Common myeloid progenitor, CD34-positive (primary cell): ENCODE measurements around the gene ATP11A.

Experiments
- CTCF ChIA-PET: fragments of 350-600 bp; sonication (Branson Sonifier 250); formaldehyde crosslinking; loops from one replicate; lab custom pipeline; 2021; ENCODE audit warnings: antibody characterized with exemption; lab: Charles Lee
- POLR2A ChIA-PET: fragments of 350-600 bp; sonication (Branson Sonifier 250); formaldehyde crosslinking; loops from one replicate; lab custom pipeline; 2021; ENCODE audit warnings: antibody characterized with exemption; lab: Charles Lee
- DNase-seq, 3 donors: peaks; one replicate each; pipeline versions ENCODE4 v3.0.0 to v3.0.0-alpha.2; 2013
- H3K27ac ChIP-seq, 2 experiments: 1 replicate in 1 of 2; 2 replicates in 1 of 2; pipeline ENCODE4 v1.7.0; 2013; ENCODE audit warnings: inconsistent platforms in 2 of 2, low read length in 2 of 2, mild to moderate bottlenecking in 2 of 2, low read depth in 1 of 2, moderate library complexity in 1 of 2; ENCODE audit not compliant: severe bottlenecking in 2 of 2, insufficient read depth in 1 of 2, poor library complexity in 1 of 2
- H3K27me3 ChIP-seq, 5 experiments: replicated peaks in 2 of 5; 1 replicate in 3 of 5; 2 replicates in 2 of 5; pipeline versions ENCODE4 v1.6.1 to v1.7.0; 2013; ENCODE audit warnings: low read length in 4 of 5, mild to moderate bottlenecking in 2 of 5, moderate library complexity in 2 of 5, inconsistent platforms in 1 of 5; ENCODE audit not compliant: insufficient read depth in 5 of 5, control insufficient read depth in 4 of 5
- H3K36me3 ChIP-seq, 4 experiments: 1 replicate in 2 of 4; 2 replicates in 2 of 4; pipeline versions ENCODE4 v1.6.1 to v1.7.0; 2013; ENCODE audit warnings: low read length in 3 of 4, control low read depth in 1 of 4, mild to moderate bottlenecking in 1 of 4; ENCODE audit not compliant: control insufficient read depth in 4 of 4, insufficient read depth in 4 of 4
- H3K4me1 ChIP-seq, 4 experiments: 1 replicate in 3 of 4; 2 replicates in 1 of 4; pipeline versions ENCODE4 v1.6.1 to v1.7.1; 2013; ENCODE audit warnings: low read length in 3 of 4, mild to moderate bottlenecking in 3 of 4, control low read depth in 1 of 4, inconsistent platforms in 1 of 4, moderate library complexity in 1 of 4; ENCODE audit not compliant: control insufficient read depth in 4 of 4, insufficient read depth in 4 of 4; ENCODE audit errors: control extremely low read depth in 1 of 4
- H3K4me3 ChIP-seq, 7 experiments: 1 replicate in 4 of 7; 2 replicates in 3 of 7; pipeline versions ENCODE4 v1.5.1 to v1.7.0; 2013; ENCODE audit warnings: mild to moderate bottlenecking in 7 of 7, low read length in 6 of 7, moderate library complexity in 6 of 7, inconsistent platforms in 2 of 7, low read depth in 2 of 7, control low read depth in 1 of 7; ENCODE audit not compliant: insufficient read depth in 4 of 7, control insufficient read depth in 1 of 7; ENCODE audit errors: extremely low read depth in 1 of 7
- H3K9me3 ChIP-seq, 5 experiments: 1 replicate in 4 of 5; 2 replicates in 1 of 5; pipeline versions ENCODE4 v1.6.1 to v1.7.1; 2013; ENCODE audit warnings: low read length in 4 of 5, mild to moderate bottlenecking in 2 of 5, inconsistent platforms in 1 of 5, low read depth in 1 of 5, moderate library complexity in 1 of 5; ENCODE audit not compliant: control insufficient read depth in 4 of 5, insufficient read depth in 2 of 5; ENCODE audit errors: control extremely low read depth in 1 of 5
- WGBS: methylation state at CpG from one replicate; pipeline ENCODE4 v1.1.5; 2013; ENCODE audit not compliant: insufficient coverage; 5-methylcytosine and 5-hydroxymethylcytosine counted together

The ATP11A gene

DNA sequence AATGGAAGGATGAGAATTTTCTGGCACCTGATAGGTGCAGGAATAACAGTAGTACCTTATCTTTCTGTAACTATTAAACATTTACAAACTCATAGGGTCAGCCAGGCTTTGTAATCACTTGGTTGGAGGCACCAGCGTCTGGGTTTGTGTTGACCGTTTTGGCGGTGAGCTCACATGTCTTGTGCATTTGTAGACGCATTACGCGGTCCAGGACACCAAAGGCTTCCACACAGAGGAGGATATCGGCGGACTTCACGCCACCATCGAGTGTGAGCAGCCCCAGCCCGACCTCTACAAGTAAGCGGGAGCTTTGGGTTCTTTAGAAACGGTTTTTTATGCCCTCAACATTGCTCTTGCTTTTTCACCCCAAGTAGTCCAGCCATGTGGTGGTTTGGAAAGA lies 129.3 kb downstream of the ATP11A start:
- no peaks in the 10 kb centered on the region for H3K27me3 ChIP-seq
- no peak for DNase-seq
- H3K4me3 ChIP-seq, result no peak overlapping the region
- peaks cover 6 to 73% (median 25%) of the 10 kb centered on the region in 4 experiments for H3K36me3 ChIP-seq
- H3K27ac ChIP-seq, result no peak overlapping the region
- 99% methylated on average over 6 of the region's 13 CpGs for WGBS
- ChIA-PET CTCF (no interaction called here), POLR2A (no interaction called here)
- H3K4me1 ChIP-seq, result no peaks in the 10 kb centered on the region
- peaks cover 0 to 14% (median 8%) of the 10 kb centered on the region in 5 experiments for H3K9me3 ChIP-seq

DNA sequence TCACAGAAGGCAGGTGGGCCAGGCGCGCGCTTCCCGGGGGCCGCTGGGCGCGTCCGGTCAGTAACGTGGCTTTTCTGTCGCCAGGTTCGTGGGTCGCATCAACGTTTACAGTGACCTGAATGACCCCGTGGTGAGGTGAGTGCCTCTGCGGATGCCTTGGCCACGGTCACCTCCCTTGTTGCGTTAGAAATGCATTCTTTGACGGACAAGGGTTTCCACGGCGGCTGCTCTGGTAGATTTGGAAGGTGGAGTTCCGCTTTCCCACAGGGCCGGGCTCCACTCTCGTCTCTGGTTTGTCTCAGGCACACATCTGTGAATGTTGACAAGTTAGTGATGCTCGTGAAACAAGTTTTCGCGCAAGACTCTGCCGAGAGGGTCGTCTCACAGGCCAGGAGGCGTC lies 130.0 kb downstream of the ATP11A start:
- DNase-seq, result no peak
- POLR2A ChIA-PET, result no interaction called here
- Histone ChIP-seq H3K4me3 (no peak overlapping the region), H3K9me3 (peaks cover 0 to 14% (median 8%) of the 10 kb centered on the region in 5 experiments), H3K27me3 (no peaks in the 10 kb centered on the region), H3K36me3 (peaks cover 6 to 79% (median 25%) of the 10 kb centered on the region in 4 experiments), H3K27ac (no peak overlapping the region), H3K4me1 (no peaks in the 10 kb centered on the region)
- CTCF ChIA-PET, result no interaction called here
- 99% methylated on average over 28 of the region's 29 CpGs for WGBS

DNA sequence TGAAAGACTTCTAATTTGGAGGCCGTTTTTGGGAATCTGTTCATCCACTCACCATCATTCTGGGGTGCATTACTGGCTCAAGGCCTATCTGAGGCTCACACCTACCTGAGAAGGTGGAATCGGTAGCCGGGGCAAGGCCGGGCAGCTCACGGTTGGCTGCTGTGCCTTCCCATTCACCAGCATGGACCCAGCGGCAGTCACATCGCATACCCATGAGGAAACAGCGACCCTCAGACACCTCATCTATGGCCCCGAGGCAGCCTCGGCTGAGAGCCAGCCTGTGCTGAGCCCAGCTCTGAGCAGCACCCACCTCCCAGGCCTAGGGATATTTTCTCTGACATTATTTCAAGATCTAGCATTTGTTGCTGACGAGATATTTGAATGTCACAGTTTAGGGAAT lies 130.5 kb downstream of the ATP11A start:
- H3K36me3 ChIP-seq, result peaks cover 6 to 79% (median 26%) of the 10 kb centered on the region in 4 experiments

DNA sequence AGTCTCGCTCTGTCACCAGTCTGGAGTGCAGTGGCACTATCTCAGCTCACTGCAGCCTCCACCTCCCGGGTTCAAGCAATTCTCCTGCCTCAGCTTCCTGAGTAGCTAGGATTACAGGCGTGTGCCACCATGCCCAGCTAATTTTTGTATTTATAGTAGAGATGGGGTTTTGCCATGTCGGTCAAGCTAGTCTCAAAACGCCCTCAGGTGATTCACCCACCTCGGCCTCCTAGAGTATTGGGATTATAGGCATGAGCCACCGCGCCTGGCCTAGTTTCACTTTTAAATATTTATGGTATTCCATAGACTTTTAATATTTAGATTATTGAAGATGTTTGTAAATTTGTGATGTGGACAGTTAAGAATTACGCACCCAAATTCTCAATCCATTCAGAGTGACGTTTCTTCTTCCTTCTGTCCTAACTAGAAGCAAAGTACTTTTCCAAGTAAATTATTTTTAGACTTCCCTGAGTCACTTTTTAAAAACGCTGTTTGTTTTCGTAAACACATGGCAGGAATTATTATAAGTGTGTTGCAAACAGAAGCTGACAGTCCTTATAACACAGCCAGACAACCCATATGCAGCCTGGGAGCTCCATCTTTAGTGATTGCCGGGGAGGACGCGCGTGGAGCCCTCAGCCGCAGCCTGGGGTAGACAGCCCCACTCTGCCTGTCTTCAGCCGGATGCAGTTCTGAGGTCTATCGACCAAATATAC lies 131.7 kb downstream of the ATP11A start:
- peaks cover 5 to 76% (median 21%) of the 10 kb centered on the region in 4 experiments for H3K36me3 ChIP-seq
- 96% methylated on average over 7 of the region's 19 CpGs for WGBS

More for the DNA sequence above, 130.5 kb downstream of the ATP11A start:
- no peak overlapping the region for H3K27ac ChIP-seq
- ChIA-PET CTCF (no interaction called here), POLR2A (no interaction called here)
- H3K27me3 ChIP-seq, result no peaks in the 10 kb centered on the region
- peaks cover 0 to 14% (median 8%) of the 10 kb centered on the region in 5 experiments for H3K9me3 ChIP-seq
- whole genome bisulfite sequencing, result over 99% methylated on average over 10 of the region's 11 CpGs
- H3K4me3 ChIP-seq, result no peak overlapping the region
- no peak for DNase-seq
- H3K4me1 ChIP-seq, result no peaks in the 10 kb centered on the region

DNA sequence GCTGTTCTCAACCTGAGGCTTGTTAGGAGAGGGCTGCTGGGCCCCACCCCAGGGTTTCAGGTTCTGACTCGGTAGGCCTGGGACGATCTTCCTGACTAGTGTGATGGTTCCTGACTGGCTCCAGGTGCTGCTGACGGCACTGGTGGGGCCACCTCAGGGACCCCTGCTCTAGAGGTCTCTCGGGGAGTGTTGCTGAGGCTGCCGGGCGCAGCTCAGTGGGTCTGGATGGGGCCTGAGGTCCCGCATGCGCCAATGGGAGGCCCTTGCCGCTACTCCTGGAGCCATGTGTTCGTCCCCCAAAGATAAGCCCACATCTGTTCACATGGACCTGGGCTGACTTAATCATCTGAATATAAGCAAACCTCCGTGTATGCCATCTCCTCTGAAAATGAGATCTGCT lies 133.0 kb downstream of the ATP11A start:
- H3K27me3 ChIP-seq, result no peaks in the 10 kb centered on the region
- CTCF ChIA-PET, result no interaction called here
- 97% methylated on average over 10 of the region's 11 CpGs for WGBS
- H3K36me3 ChIP-seq, result peaks cover 0 to 77% (median 15%) of the 10 kb centered on the region in 4 experiments
- POLR2A ChIA-PET, result no interaction called here
- no peak overlapping the region for H3K27ac ChIP-seq
- DNase-seq, result no peak
- H3K4me3 ChIP-seq, result no peak overlapping the region
- H3K9me3 ChIP-seq, result peaks cover 0 to 9% (median 6%) of the 10 kb centered on the region in 5 experiments
- no peaks in the 10 kb centered on the region for H3K4me1 ChIP-seq

More for the DNA sequence above, 131.7 kb downstream of the ATP11A start:
- no peak for DNase-seq
- Histone ChIP-seq H3K27me3 (no peaks in the 10 kb centered on the region), H3K4me3 (no peak overlapping the region), H3K4me1 (no peaks in the 10 kb centered on the region), H3K9me3 (peaks cover 0 to 14% (median 8%) of the 10 kb centered on the region in 5 experiments), H3K27ac (no peak overlapping the region)
- POLR2A ChIA-PET, result no interaction called here
- CTCF ChIA-PET, result no interaction called here

DNA sequence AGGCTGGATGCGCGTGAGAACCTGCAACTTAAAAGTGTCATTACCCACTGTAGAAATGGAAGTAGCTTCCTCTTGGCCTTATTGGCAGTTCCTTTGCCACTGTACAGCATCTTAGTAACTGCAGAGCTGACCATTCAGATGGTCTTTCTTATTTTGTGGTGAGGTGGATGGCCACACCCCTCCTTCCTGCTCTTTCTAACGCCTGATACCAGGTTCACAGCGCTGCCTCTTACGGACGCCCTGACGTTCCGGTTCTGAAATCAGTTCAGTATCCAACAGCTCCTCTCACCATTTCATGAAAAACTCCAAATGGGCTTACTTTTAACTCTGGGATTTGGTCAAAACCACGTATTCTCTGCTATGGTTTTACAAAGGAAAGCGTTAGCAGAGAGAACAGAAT lies 134.6 kb downstream of the ATP11A start:
- no peak overlapping the region for H3K4me3 ChIP-seq
- H3K27me3 ChIP-seq, result no peaks in the 10 kb centered on the region
- DNase-seq, result no peak
- POLR2A ChIA-PET, result no interaction called here
- 92% methylated on average over 8 of the region's 10 CpGs for WGBS
- no peaks in the 10 kb centered on the region for H3K4me1 ChIP-seq
- H3K27ac ChIP-seq, result no peak overlapping the region
- CTCF ChIA-PET, result interaction anchor here (0.9 kb wide), 1 partner anchor 24 kb away, joined by 3 read pairs; no protein-coding TSS in a partner anchor
- peaks cover 0 to 69% (median 8%) of the 10 kb centered on the region in 4 experiments for H3K36me3 ChIP-seq
- H3K9me3 ChIP-seq, result no peaks in the 10 kb centered on the region

DNA sequence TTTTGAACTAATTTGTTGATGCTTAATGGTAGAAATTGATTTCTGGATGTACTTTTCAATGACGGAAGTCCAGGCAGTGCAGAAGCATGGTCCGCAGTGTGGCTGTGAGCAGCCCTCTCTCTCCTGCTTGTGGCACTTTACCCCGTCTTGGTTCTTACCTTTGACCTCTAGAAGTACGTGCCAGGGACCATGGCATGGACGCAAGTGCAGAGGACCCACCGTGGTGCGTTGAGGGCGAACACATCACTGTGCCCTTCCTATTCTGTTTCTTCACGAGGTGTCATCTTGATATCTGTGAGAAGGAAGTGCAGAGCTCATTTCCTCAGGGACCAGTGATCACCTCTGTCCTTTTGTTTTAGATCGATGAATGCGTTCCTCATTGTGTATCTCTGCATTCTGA lies 135.2 kb downstream of the ATP11A start:
- H3K27me3 ChIP-seq, result no peaks in the 10 kb centered on the region
- WGBS, result over 99% methylated on average over 11 of the region's 11 CpGs
- H3K9me3 ChIP-seq, result no peaks in the 10 kb centered on the region
- H3K36me3 ChIP-seq, result peaks cover 0 to 64% (median 5%) of the 10 kb centered on the region in 4 experiments
- DNase-seq, result no peak
- ChIA-PET POLR2A (no interaction called here), CTCF (no interaction called here)
- no peak overlapping the region for H3K4me3 ChIP-seq
- no peak overlapping the region for H3K27ac ChIP-seq
- H3K4me1 ChIP-seq, result no peaks in the 10 kb centered on the region
